Gastroesophageal sphincter (tissue), 3 donors: Measurements from ENCODE around the gene RALGAPB.

Source experiments
- POLR2A ChIP-seq, 2 donors: fragments of 450-650 bp; IDR thresholded peaks; one replicate each; pipeline ENCODE4 v1.6.1; 2017; ENCODE audit warnings: antibody characterized with exemption in 2 of 2, mild to moderate bottlenecking in 2 of 2, moderate library complexity in 1 of 2
- POLR2AphosphoS5 ChIP-seq: sonication (generic); formaldehyde crosslinking; IDR thresholded peaks from one replicate; pipeline ENCODE4 v1.6.1; 2017; ENCODE audit warnings: antibody characterized with exemption
- TF ChIP-seq, protein P1 (sequence below), 4 experiments: fragments of 200-600 bp in 2 of 4; fragments of 450-650 bp in 2 of 4; sonication (generic) in 1 of 4; IDR thresholded peaks; one replicate each; pipeline ENCODE4 v1.5.1; 2017 to 2019; ENCODE audit warnings: antibody characterized with exemption in 4 of 4, mild to moderate bottlenecking in 2 of 4, moderate library complexity in 2 of 4

GRCh38 chr20:38534756-38535155 is 62.1 kb downstream of the RALGAPB start:
- TF ChIP-seq POLR2AphosphoS5 (no peak), POLR2A (IDR thresholded peaks at IDR 0.05) (no peak)
- TF ChIP-seq, protein P1, sequence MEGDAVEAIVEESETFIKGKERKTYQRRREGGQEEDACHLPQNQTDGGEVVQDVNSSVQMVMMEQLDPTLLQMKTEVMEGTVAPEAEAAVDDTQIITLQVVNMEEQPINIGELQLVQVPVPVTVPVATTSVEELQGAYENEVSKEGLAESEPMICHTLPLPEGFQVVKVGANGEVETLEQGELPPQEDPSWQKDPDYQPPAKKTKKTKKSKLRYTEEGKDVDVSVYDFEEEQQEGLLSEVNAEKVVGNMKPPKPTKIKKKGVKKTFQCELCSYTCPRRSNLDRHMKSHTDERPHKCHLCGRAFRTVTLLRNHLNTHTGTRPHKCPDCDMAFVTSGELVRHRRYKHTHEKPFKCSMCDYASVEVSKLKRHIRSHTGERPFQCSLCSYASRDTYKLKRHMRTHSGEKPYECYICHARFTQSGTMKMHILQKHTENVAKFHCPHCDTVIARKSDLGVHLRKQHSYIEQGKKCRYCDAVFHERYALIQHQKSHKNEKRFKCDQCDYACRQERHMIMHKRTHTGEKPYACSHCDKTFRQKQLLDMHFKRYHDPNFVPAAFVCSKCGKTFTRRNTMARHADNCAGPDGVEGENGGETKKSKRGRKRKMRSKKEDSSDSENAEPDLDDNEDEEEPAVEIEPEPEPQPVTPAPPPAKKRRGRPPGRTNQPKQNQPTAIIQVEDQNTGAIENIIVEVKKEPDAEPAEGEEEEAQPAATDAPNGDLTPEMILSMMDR (IDR thresholded peaks at IDR 0.05), result no peak
